GM12878 (cell line): ENCODE measurements around the gene ALOX12. TPM values are rescaled to one million over a fixed set of nuclear protein-coding genes. Genes with fewer than 3 reads are reported as not detected.
A peak's percentile ranks its signal among the peaks of the same experiment; 100 is the strongest.

Source experiments
- BACH1 ChIP-seq: fragments of 450-650 bp; IDR thresholded peaks from 2 replicates; pipeline ENCODE4 v1.6.1; 2017; ENCODE audit warnings: mild to moderate bottlenecking, borderline replicate concordance
- CBFB ChIP-seq: IDR thresholded peaks from 2 replicates; pipeline ENCODE4 v1.6.1; 2016; ENCODE audit warnings: antibody characterized with exemption, low read depth
- CHD1 ChIP-seq: IDR thresholded peaks from 2 replicates; pipeline ENCODE4 v1.6.1; 2012; ENCODE audit warnings: low read depth, low read length, improper control_type of control experiment
- DPF2 ChIP-seq: fragments of 450-650 bp; IDR thresholded peaks from 2 replicates; pipeline ENCODE4 v1.6.1; 2017; ENCODE audit warnings: mild to moderate bottlenecking
- ETV6 ChIP-seq, 2 experiments: fragments of 450-650 bp in 1 of 2; IDR thresholded peaks in 1 of 2; conservative IDR thresholded peaks in 1 of 2; 2 replicates each; pipeline ENCODE4 v1.6.1; 2014; ENCODE audit warnings: antibody characterized with exemption in 1 of 2, borderline replicate concordance in 1 of 2, low read depth in 1 of 2, mild to moderate bottlenecking in 1 of 2, moderate library complexity in 1 of 2
- EZH2 ChIP-seq: IDR thresholded peaks from 2 replicates; pipeline ENCODE4 v1.6.1; 2012; ENCODE audit warnings: low read depth, mild to moderate bottlenecking, control low read depth, inconsistent platforms, low read length, borderline replicate concordance; ENCODE audit not compliant: control insufficient read depth
- FOXK2 ChIP-seq: fragments of 450-650 bp; IDR thresholded peaks from 2 replicates; pipeline ENCODE4 v1.6.1; 2017; ENCODE audit warnings: mild to moderate bottlenecking, moderate library complexity
- LARP7 ChIP-seq: fragments of 450-650 bp; IDR thresholded peaks from 2 replicates; pipeline ENCODE4 v1.6.1; 2017; ENCODE audit warnings: mild to moderate bottlenecking
- MEF2A ChIP-seq: IDR thresholded peaks from 2 replicates; pipeline ENCODE4 v1.6.1; 2011; ENCODE audit warnings: low read depth, mild to moderate bottlenecking, low read length, moderate library complexity; ENCODE audit not compliant: insufficient read depth
- MYB ChIP-seq: fragments of 150-350 bp; IDR thresholded peaks from 2 replicates; pipeline ENCODE4 v1.6.1; 2014; ENCODE audit warnings: mild to moderate bottlenecking, low read depth, low read length, borderline replicate concordance
- NR2F1 ChIP-seq: fragments of 450-650 bp; conservative IDR thresholded peaks from 2 replicates; pipeline ENCODE4 v1.6.1; 2017; ENCODE audit warnings: mild to moderate bottlenecking
- SMAD5 ChIP-seq: IDR thresholded peaks from 2 replicates; pipeline ENCODE4 v1.6.1; 2016; ENCODE audit warnings: antibody characterized with exemption, low read depth
- SREBF2 ChIP-seq: IDR thresholded peaks from 2 replicates; pipeline ENCODE4 v1.6.1; 2012; ENCODE audit warnings: mild to moderate bottlenecking, low read length
- ZZZ3 ChIP-seq: IDR thresholded peaks from 2 replicates; pipeline ENCODE4 v1.6.1; 2011; ENCODE audit warnings: low read depth; ENCODE audit not compliant: control insufficient read depth, insufficient read length
- polyA plus RNA-seq, 11 experiments: library from polyadenylated mRNA; depleted of rRNA in 4 of 11; unstranded in 6 of 11; stranded (reverse) in 5 of 11; fragments of >200 nt; fragmentation: Nextera tagmentation in 4 of 11; fragmentation: Illumina TruSeq in 1 of 11; extraction: Ambion mirVana in 4 of 11; extraction: Trizol in 1 of 11; gene quantifications; 1 replicate in 1 of 11; 2 replicates in 10 of 11; pipeline versions ENCODE4 v1.2.1 to v1.2.3, GENCODE V29; 2011 to 2016; ENCODE audit warnings: inconsistent platforms in 2 of 11, missing spikeins in 2 of 11, low read depth in 1 of 11
- total RNA-seq, 4 experiments: library from RNA; depleted of rRNA in 3 of 4; stranded (reverse); fragments of >200 nt in 3 of 4; fragmentation: Illumina TruSeq in 1 of 4; extraction: Trizol in 1 of 4; gene quantifications; 2 replicates each; pipeline versions ENCODE4 v1.2.1 to v1.2.3, GENCODE V29; 2013 to 2021
- TF ChIP-seq, protein P1 (sequence below): fragments of 450-650 bp; IDR thresholded peaks from 2 replicates; pipeline ENCODE4 v1.6.1; 2018; ENCODE audit warnings: borderline replicate concordance, mild to moderate bottlenecking; ENCODE audit not compliant: partially characterized antibody
- TF ChIP-seq, protein P2 (sequence below): IDR thresholded peaks from 2 replicates; pipeline ENCODE4 v1.6.1; 2012; ENCODE audit warnings: low read depth, low read length, improper control_type of control experiment
- TF ChIP-seq, protein P3 (sequence below): fragments of 450-650 bp; IDR thresholded peaks from 2 replicates; pipeline ENCODE4 v1.6.1; 2016; ENCODE audit warnings: mild to moderate bottlenecking, moderate library complexity, borderline replicate concordance

Gene ALOX12
- total and polyA plus RNA-seq, 10 of the 15 experiments (the other 5 are each of a cell fraction or from before 2014, with no cell fraction given): 0.23 to 0.82 (median 0.58) TPM; not detected in 6

DNA sequence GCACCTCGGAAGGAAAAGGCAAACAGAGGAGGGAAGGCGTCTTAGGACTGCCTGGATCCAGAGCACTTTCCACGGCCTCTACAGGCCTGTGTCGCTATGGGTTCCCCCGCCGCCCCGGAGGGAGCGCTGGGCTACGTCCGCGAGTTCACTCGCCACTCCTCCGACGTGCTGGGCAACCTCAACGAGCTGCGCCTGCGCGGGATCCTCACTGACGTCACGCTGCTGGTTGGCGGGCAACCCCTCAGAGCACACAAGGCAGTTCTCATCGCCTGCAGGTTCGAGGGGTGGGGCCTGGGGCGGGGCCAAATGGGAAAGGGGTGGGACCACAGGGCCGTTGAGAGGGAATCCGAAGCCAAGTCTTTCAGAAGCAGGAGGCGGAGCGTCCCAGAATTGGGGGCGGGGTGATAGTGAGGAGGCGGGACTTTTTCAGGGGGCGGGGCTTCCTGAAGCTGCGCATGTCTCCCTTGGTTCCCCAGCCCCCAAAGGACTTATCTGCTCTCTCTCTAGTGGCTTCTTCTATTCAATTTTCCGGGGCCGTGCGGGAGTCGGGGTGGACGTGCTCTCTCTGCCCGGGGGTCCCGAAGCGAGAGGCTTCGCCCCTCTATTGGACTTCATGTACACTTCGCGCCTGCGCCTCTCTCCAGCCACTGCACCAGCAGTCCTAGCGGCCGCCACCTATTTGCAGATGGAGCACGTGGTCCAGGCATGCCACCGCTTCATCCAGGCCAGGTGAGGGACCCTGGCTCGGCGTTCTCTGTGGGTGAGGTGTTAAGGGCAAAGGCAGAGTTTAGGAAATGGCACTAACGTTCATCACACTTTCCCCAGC lies 27.9 kb downstream of the ALOX12 start (continued):
- TF ChIP-seq ETV6 (conservative IDR thresholded peaks at IDR 0.05 in 1 of 2, IDR thresholded peaks at IDR 0.05 in 1 of 2; ENCODE audit: borderline replicate concordance in 1 of 2, low read depth in 1 of 2) (no peak), DPF2 (0 out of 2 replicates have a peak, but pooled peaks have one; percentile 16), BACH1 (peak; percentile 28; the same call in 1 of the 2 replicates), ZZZ3 (no peak), CHD1 (no peak), CBFB (no peak), NR2F1 (no peak), MYB (no peak), MEF2A (no peak), SREBF2 (no peak), LARP7 (no peak), EZH2 (no peak), SMAD5 (no peak), FOXK2 (no peak)
- TF ChIP-seq, protein P1, sequence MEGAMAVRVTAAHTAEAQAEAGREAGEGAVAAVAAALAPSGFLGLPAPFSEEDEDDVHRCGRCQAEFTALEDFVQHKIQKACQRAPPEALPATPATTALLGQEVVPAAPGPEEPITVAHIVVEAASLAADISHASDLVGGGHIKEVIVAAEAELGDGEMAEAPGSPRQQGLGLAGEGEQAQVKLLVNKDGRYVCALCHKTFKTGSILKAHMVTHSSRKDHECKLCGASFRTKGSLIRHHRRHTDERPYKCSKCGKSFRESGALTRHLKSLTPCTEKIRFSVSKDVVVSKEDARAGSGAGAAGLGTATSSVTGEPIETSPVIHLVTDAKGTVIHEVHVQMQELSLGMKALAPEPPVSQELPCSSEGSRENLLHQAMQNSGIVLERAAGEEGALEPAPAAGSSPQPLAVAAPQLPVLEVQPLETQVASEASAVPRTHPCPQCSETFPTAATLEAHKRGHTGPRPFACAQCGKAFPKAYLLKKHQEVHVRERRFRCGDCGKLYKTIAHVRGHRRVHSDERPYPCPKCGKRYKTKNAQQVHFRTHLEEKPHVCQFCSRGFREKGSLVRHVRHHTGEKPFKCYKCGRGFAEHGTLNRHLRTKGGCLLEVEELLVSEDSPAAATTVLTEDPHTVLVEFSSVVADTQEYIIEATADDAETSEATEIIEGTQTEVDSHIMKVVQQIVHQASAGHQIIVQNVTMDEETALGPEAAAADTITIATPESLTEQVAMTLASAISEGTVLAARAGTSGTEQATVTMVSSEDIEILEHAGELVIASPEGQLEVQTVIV: no peak
- TF ChIP-seq, protein P2, sequence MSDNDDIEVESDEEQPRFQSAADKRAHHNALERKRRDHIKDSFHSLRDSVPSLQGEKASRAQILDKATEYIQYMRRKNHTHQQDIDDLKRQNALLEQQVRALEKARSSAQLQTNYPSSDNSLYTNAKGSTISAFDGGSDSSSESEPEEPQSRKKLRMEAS: peak; percentile 16; the same call in 1 of the 2 replicates
- TF ChIP-seq, protein P3, sequence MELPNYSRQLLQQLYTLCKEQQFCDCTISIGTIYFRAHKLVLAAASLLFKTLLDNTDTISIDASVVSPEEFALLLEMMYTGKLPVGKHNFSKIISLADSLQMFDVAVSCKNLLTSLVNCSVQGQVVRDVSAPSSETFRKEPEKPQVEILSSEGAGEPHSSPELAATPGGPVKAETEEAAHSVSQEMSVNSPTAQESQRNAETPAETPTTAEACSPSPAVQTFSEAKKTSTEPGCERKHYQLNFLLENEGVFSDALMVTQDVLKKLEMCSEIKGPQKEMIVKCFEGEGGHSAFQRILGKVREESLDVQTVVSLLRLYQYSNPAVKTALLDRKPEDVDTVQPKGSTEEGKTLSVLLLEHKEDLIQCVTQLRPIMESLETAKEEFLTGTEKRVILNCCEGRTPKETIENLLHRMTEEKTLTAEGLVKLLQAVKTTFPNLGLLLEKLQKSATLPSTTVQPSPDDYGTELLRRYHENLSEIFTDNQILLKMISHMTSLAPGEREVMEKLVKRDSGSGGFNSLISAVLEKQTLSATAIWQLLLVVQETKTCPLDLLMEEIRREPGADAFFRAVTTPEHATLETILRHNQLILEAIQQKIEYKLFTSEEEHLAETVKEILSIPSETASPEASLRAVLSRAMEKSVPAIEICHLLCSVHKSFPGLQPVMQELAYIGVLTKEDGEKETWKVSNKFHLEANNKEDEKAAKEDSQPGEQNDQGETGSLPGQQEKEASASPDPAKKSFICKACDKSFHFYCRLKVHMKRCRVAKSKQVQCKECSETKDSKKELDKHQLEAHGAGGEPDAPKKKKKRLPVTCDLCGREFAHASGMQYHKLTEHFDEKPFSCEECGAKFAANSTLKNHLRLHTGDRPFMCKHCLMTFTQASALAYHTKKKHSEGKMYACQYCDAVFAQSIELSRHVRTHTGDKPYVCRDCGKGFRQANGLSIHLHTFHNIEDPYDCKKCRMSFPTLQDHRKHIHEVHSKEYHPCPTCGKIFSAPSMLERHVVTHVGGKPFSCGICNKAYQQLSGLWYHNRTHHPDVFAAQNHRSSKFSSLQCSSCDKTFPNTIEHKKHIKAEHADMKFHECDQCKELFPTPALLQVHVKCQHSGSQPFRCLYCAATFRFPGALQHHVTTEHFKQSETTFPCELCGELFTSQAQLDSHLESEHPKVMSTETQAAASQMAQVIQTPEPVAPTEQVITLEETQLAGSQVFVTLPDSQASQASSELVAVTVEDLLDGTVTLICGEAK: no peak
